Measurements from ENCODE around the gene SHTN1.

Gene SHTN1

GRCh38 chr10:116917481-116917880, 87.5 kb downstream of the SHTN1 start:
- Histone ChIP-seq H3K36me3 (ENCODE audit: control insufficient read depth, insufficient read depth, low read length) (peaks cover 31% of the 10 kb centered on the region), H3K9me3 (ENCODE audit: control insufficient read depth, insufficient read depth, low read depth, low read length) (no peaks in the 10 kb centered on the region), H3K4me3 (ENCODE audit: low read depth, low read length) (no peak overlapping the region)

GRCh38 chr10:116915340-116915739, 89.6 kb downstream of the SHTN1 start:
- H3K27me3 ChIP-seq (ENCODE audit: control insufficient read depth, insufficient read depth, low read length): no peaks in the 10 kb centered on the region
- H3K4me1 ChIP-seq (ENCODE audit: control insufficient read depth, insufficient read depth, low read length): peaks cover 4% of the 10 kb centered on the region; the same call in 1 of the 2 replicates
- H3K27ac ChIP-seq (ENCODE audit: low read depth, low read length): no peak overlapping the region

More at GRCh38 chr10:116917481-116917880, 87.5 kb downstream of the SHTN1 start:
- Histone ChIP-seq H3K4me1 (ENCODE audit: control insufficient read depth, insufficient read depth, low read length) (peaks cover 4% of the 10 kb centered on the region; the same call in 1 of the 2 replicates), H3K27ac (ENCODE audit: low read depth, low read length) (no peak overlapping the region), H3K9ac (ENCODE audit: low read length) (no peak overlapping the region), H3K27me3 (ENCODE audit: control insufficient read depth, insufficient read depth, low read length) (no peaks in the 10 kb centered on the region)

GRCh38 chr10:116913695-116914094, 91.3 kb downstream of the SHTN1 start:
- Histone ChIP-seq H3K4me3 (ENCODE audit: low read depth, low read length) (no peak overlapping the region), H3K4me1 (ENCODE audit: control insufficient read depth, insufficient read depth, low read length) (no peaks in the 10 kb centered on the region), H3K9ac (ENCODE audit: low read length) (no peak overlapping the region), H3K9me3 (ENCODE audit: control insufficient read depth, insufficient read depth, low read depth, low read length) (no peaks in the 10 kb centered on the region), H3K27ac (ENCODE audit: low read depth, low read length) (no peak overlapping the region), H3K36me3 (ENCODE audit: control insufficient read depth, insufficient read depth, low read length) (peaks cover 24% of the 10 kb centered on the region), H3K27me3 (ENCODE audit: control insufficient read depth, insufficient read depth, low read length) (no peaks in the 10 kb centered on the region)

More at GRCh38 chr10:116915340-116915739, 89.6 kb downstream of the SHTN1 start:
- Histone ChIP-seq H3K36me3 (ENCODE audit: control insufficient read depth, insufficient read depth, low read length) (peaks cover 27% of the 10 kb centered on the region), H3K4me3 (ENCODE audit: low read depth, low read length) (no peak overlapping the region), H3K9me3 (ENCODE audit: control insufficient read depth, insufficient read depth, low read depth, low read length) (no peaks in the 10 kb centered on the region), H3K9ac (ENCODE audit: low read length) (no peak overlapping the region)

- Histone ChIP-seq H3K9me3 (ENCODE audit: control insufficient read depth, insufficient read depth, low read depth, low read length) (no peaks in the 10 kb centered on the region), H3K27ac (ENCODE audit: low read depth, low read length) (no peak overlapping the region), H3K4me3 (ENCODE audit: low read depth, low read length) (no peak overlapping the region), H3K4me1 (ENCODE audit: control insufficient read depth, insufficient read depth, low read length) (no peaks in the 10 kb centered on the region), H3K27me3 (ENCODE audit: control insufficient read depth, insufficient read depth, low read length) (no peaks in the 10 kb centered on the region), H3K9ac (ENCODE audit: low read length) (no peak overlapping the region), H3K36me3 (ENCODE audit: control insufficient read depth, insufficient read depth, low read length) (peaks cover 25% of the 10 kb centered on the region)
These were observed 92.8 kb downstream of the SHTN1 start for GRCh38 chr10:116912162-116912561.

GRCh38 chr10:116910910-116911309, 94.1 kb downstream of the SHTN1 start:
- H3K27me3 ChIP-seq (ENCODE audit: control insufficient read depth, insufficient read depth, low read length): no peaks in the 10 kb centered on the region
- H3K36me3 ChIP-seq (ENCODE audit: control insufficient read depth, insufficient read depth, low read length): peaks cover 21% of the 10 kb centered on the region
- no peak overlapping the region for H3K9ac ChIP-seq (ENCODE audit: low read length)
- no peak overlapping the region for H3K4me3 ChIP-seq (ENCODE audit: low read depth, low read length)
- no peaks in the 10 kb centered on the region for H3K9me3 ChIP-seq (ENCODE audit: control insufficient read depth, insufficient read depth, low read depth, low read length)
- H3K4me1 ChIP-seq (ENCODE audit: control insufficient read depth, insufficient read depth, low read length): no peaks in the 10 kb centered on the region
- no peak overlapping the region for H3K27ac ChIP-seq (ENCODE audit: low read depth, low read length)

GRCh38 chr10:116909307-116909706, 95.7 kb downstream of the SHTN1 start:
- Histone ChIP-seq H3K36me3 (ENCODE audit: control insufficient read depth, insufficient read depth, low read length) (peaks cover 13% of the 10 kb centered on the region), H3K9ac (ENCODE audit: low read length) (no peak overlapping the region), H3K4me3 (ENCODE audit: low read depth, low read length) (no peak overlapping the region), H3K9me3 (ENCODE audit: control insufficient read depth, insufficient read depth, low read depth, low read length) (no peaks in the 10 kb centered on the region), H3K27me3 (ENCODE audit: control insufficient read depth, insufficient read depth, low read length) (no peaks in the 10 kb centered on the region), H3K27ac (ENCODE audit: low read depth, low read length) (no peak overlapping the region), H3K4me1 (ENCODE audit: control insufficient read depth, insufficient read depth, low read length) (no peaks in the 10 kb centered on the region)

GRCh38 chr10:116907245-116907987, 97.6 kb downstream of the SHTN1 start:
- H3K4me1 ChIP-seq (ENCODE audit: control insufficient read depth, insufficient read depth, low read length): no peaks in the 10 kb centered on the region
- H3K27me3 ChIP-seq (ENCODE audit: control insufficient read depth, insufficient read depth, low read length): no peaks in the 10 kb centered on the region
- H3K36me3 ChIP-seq (ENCODE audit: control insufficient read depth, insufficient read depth, low read length): peaks cover 3% of the 10 kb centered on the region; the same call in 1 of the 2 replicates
- no peaks in the 10 kb centered on the region for H3K9me3 ChIP-seq (ENCODE audit: control insufficient read depth, insufficient read depth, low read depth, low read length)
- H3K27ac ChIP-seq (ENCODE audit: low read depth, low read length): no peak overlapping the region
- H3K9ac ChIP-seq (ENCODE audit: low read length): no peak overlapping the region
- no peak overlapping the region for H3K4me3 ChIP-seq (ENCODE audit: low read depth, low read length)

GRCh38 chr10:116905845-116906210, 99.2 kb downstream of the SHTN1 start:
- Histone ChIP-seq H3K27ac (ENCODE audit: low read depth, low read length) (no peak overlapping the region), H3K9me3 (ENCODE audit: control insufficient read depth, insufficient read depth, low read depth, low read length) (no peaks in the 10 kb centered on the region), H3K4me1 (ENCODE audit: control insufficient read depth, insufficient read depth, low read length) (no peaks in the 10 kb centered on the region), H3K36me3 (ENCODE audit: control insufficient read depth, insufficient read depth, low read length) (peaks cover 8% of the 10 kb centered on the region), H3K9ac (ENCODE audit: low read length) (no peak overlapping the region), H3K4me3 (ENCODE audit: low read depth, low read length) (no peak overlapping the region), H3K27me3 (ENCODE audit: control insufficient read depth, insufficient read depth, low read length) (no peaks in the 10 kb centered on the region)

GRCh38 chr10:116899626-116900025, 105.4 kb downstream of the SHTN1 start:
- H3K9ac ChIP-seq (ENCODE audit: low read length): no peak overlapping the region
- H3K27ac ChIP-seq (ENCODE audit: low read depth, low read length): no peak overlapping the region
- no peaks in the 10 kb centered on the region for H3K27me3 ChIP-seq (ENCODE audit: control insufficient read depth, insufficient read depth, low read length)
- H3K36me3 ChIP-seq (ENCODE audit: control insufficient read depth, insufficient read depth, low read length): peaks cover 13% of the 10 kb centered on the region
- no peaks in the 10 kb centered on the region for H3K4me1 ChIP-seq (ENCODE audit: control insufficient read depth, insufficient read depth, low read length)
- no peak overlapping the region for H3K4me3 ChIP-seq (ENCODE audit: low read depth, low read length)
- no peaks in the 10 kb centered on the region for H3K9me3 ChIP-seq (ENCODE audit: control insufficient read depth, insufficient read depth, low read depth, low read length)

GRCh38 chr10:116893686-116894037, 111.3 kb downstream of the SHTN1 start:
- Histone ChIP-seq H3K27me3 (ENCODE audit: control insufficient read depth, insufficient read depth, low read length) (no peaks in the 10 kb centered on the region), H3K27ac (ENCODE audit: low read depth, low read length) (no peak overlapping the region), H3K36me3 (ENCODE audit: control insufficient read depth, insufficient read depth, low read length) (no peaks in the 10 kb centered on the region), H3K4me1 (ENCODE audit: control insufficient read depth, insufficient read depth, low read length) (peaks cover 14% of the 10 kb centered on the region), H3K9ac (ENCODE audit: low read length) (no peak overlapping the region), H3K4me3 (ENCODE audit: low read depth, low read length) (no peak overlapping the region), H3K9me3 (ENCODE audit: control insufficient read depth, insufficient read depth, low read depth, low read length) (no peaks in the 10 kb centered on the region)

GRCh38 chr10:116892907-116893685, 111.9 kb downstream of the SHTN1 start:
- H3K9ac ChIP-seq (ENCODE audit: low read length): no peak overlapping the region
- no peak overlapping the region for H3K27ac ChIP-seq (ENCODE audit: low read depth, low read length)
- no peak overlapping the region for H3K4me3 ChIP-seq (ENCODE audit: low read depth, low read length)
- H3K36me3 ChIP-seq (ENCODE audit: control insufficient read depth, insufficient read depth, low read length): no peaks in the 10 kb centered on the region
- H3K27me3 ChIP-seq (ENCODE audit: control insufficient read depth, insufficient read depth, low read length): no peaks in the 10 kb centered on the region
- H3K9me3 ChIP-seq (ENCODE audit: control insufficient read depth, insufficient read depth, low read depth, low read length): no peaks in the 10 kb centered on the region
- peaks cover 20% of the 10 kb centered on the region for H3K4me1 ChIP-seq (ENCODE audit: control insufficient read depth, insufficient read depth, low read length)

Measured in HUES6 (cell line).